ENCODE data around the gene PPM1J. TPM values are rescaled to one million over a fixed set of nuclear protein-coding genes. Genes with fewer than 3 reads are reported as not detected.
"Not testable (repeated sequence)": the region's sequence is repeated elsewhere in the genome, so short reads cannot be mapped to it uniquely, and the experiment has no call there.

The PPM1J gene
- total RNA-seq: 1.6 and 2.2 TPM in 2 replicates

DNA sequence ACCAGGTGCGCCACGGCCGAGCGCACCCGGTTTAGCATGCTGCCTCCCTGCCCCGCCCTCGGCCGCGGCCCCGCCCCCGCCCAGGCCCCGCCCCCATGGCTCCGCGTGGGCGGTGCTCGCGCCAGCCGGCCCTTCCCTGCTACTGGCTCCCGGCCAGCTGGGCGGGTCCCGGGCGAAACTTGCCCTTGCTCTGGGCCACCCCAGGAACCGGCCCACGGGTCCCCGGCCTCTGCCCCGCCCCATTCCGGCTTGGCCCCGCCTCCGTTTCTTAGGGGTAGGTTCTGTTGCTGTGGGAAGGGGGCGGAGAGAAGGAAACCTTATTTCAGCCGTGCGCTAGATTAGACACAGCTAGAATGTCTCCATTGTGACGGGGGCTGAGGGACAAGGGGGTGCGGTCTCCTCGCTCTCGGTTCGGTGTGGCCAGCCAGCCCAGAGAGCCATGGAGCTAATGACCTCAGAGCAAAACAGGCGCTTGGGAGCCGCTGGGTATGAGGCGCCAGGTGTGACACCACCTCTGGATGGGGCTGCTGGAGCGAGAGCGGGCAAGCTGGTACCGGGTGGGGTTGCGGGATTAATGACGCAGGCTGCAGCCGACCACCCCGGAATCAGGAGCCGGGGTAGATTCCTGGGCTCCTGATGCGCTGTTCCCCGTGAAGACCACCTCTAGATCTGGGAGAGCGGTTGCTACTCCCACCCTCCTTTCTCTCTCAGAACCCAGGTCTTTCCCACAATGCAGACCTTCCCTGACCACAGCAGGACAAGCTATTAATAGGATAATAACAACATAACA lies at the start of gene PPM1J:
Gene PPM1J (minus strand): TSS at position 69 of the 790 bp plus-strand sequence. CDS start 31 bp downstream, at position 38.
- DNase-seq (ENCODE audit: extremely low read depth, low read depth, low spot score): peak; percentile 45

- no peak for DNase-seq (ENCODE audit: extremely low read depth, low read depth, low spot score)
Observed at GRCh38 chr1:112762541-112763500, 47.7 kb upstream of the PPM1J start.

DNA sequence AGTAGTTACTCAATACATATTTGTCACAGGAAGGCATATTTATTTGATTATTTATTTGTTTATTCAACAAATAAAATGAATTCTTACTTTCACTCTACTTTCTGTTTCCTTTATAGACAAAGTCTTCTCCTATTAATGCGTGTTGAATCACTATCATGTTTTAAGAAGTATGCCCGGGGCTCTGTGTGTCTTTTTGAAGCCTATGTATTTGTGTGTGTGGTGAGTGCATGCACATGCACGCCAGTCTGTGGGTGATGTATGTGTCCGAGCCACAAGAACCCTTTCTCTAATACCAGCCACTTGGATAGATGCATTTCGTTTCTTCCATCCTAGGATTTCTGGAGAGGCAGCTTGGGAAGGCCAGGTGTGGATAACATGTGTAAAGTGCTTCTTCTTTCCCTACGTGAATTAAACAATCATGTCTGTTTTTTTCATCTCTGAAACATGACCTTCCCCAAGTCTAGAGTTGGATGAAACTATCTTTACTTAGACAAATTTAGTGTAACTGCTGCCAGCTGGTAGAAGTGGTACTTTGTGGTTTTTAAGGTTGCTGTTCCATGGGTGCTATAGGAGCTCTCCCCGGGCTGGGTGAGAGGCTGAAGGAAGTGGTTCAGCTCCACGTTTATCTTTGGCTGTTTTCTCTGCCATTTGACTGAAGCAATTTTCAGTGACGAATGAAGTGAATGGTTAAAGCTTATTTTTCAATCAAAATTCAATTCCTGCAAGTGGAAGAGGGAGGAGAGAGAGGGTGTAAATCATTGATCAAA lies 46.8 kb upstream of the PPM1J start:
- no peak for DNase-seq (ENCODE audit: extremely low read depth, low read depth, low spot score)

DNA sequence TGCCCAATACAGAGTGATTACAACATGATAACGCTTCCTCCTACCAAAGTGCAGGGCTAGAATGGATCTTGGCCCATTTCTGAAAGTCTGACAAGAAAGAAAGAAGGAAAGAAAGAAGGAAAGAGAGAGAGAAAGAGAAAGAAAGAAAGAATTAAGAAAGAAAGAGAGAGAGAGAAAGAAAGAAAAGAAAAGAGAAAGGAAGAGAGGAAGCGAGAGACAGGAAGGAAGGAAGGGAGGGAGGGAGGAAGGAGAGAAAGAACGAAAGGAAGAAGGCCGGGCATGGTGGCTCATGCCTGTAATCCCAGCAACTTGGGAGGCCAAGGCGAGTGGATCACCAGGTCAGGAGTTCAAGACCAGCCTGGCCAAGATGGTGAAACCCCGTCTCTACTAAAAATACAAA lies 44.1 kb upstream of the PPM1J start:
- no peak for DNase-seq (ENCODE audit: extremely low read depth, low read depth, low spot score)

DNA sequence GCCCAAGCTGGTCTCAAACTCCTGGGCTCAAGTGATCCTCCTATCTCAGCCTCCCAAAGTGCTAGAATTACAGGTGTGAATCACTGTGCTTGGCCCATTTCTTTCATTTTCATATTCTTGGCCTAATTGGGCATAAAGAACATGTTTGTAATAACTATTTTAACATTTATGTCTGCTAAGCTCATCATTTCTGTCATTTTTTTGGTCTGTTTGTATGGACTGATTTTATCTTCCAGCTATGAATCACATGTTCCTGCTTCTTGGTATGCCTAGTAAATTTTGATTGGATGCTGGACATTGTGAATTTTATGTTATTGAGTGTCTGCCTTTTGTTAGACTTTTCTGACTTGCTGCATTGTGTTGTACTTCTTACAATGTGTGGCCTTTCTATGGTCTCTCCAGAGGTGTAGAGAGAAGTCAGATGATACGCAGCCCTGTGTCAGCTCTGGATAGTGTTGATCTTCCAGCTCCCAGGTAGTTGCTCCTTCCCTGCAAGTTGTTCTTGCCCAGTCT lies 39.0 kb upstream of the PPM1J start:
- DNase-seq (ENCODE audit: extremely low read depth, low read depth, low spot score): no peak

- no peak for DNase-seq (ENCODE audit: extremely low read depth, low read depth, low spot score)
Observed at GRCh38 chr1:112748396-112748795, 33.3 kb upstream of the PPM1J start.

GRCh38 chr1:112744009-112744578 lies 29.0 kb upstream of the PPM1J start:
- DNase-seq (ENCODE audit: extremely low read depth, low read depth, low spot score): no peak

DNA sequence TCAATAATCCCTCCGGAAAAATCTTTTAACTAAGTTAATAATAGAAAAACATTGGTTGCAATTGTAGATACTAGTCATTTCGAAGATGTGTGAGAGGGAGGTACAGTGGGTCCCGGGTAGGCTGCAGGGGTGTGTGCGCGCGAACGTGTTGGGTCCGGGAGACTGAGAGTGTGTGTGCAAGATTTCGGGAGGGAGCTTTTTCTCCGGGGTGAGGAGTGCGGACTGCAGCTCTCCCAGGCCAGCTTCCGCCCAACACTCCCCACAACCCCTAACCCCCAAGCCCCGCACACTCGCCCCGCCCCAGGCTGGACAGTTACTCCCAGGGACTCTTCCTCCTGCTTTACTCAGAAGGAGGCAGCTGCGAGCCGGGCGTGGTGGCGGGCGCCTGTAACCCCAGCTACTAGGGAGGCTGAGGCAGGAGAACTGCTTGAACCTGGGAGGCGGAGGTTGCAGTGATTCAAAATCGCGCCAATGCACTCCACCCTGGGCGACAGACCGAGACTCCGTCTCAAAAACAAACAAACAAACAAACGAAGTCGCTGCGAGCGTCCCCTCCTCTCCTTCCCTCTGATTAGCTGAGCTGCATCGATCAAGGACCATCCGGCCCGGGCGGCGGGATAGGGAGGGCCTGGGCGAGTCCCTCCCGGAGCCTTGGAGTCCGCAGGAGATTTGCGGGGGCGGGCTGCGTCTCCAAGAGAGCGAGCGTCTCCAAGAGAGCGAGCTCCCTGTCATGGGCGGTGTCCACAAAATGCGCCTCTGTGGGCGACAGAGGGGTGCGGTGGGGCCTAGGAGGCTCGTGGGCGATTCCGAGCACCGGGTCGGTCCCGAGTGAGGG lies 28.3 kb upstream of the PPM1J start:
- no peak for DNase-seq (ENCODE audit: extremely low read depth, low read depth, low spot score)

DNA sequence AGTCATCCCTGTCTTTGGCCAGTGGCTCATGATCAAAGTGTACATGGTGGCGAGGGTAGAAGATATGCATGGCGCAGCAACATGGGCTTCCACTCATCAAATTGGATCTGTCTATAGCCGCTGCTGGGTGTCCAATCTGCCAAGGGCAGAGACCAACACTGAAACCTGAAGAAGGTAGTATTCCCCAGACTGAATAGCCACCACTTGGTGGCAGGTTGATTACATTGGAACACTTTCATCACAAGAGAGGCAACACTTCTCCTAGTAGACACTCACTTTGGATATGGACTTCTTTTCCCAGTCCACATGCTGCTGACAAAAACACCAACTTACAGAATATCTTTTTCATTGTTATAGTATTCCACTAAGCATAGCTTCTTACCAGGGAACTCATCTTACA lies 22.4 kb upstream of the PPM1J start:
- DNase-seq (ENCODE audit: extremely low read depth, low read depth, low spot score): no peak

GRCh38 chr1:112735752-112736151 lies 20.6 kb upstream of the PPM1J start:
- DNase-seq (ENCODE audit: extremely low read depth, low read depth, low spot score): no peak

DNA sequence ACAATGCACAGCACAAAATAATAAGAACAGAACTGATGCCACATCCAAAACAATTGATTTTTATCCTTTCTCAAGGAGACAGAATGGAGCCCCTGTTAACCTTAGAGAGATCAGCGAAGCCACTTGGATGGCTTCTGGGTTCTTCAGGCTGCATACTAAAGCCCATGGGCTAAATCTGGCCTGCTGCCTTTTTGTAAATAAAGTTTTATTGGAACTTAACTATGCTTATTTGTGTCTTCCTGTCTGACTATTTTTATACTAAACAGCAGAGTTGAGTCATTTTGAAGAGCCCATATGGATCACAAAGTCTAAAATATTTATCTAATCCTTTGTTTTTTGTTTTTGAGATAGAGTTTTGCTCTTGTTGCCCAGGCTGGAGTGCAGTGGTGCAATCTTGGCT lies 16.3 kb upstream of the PPM1J start:
- no peak for DNase-seq (ENCODE audit: extremely low read depth, low read depth, low spot score)

DNA sequence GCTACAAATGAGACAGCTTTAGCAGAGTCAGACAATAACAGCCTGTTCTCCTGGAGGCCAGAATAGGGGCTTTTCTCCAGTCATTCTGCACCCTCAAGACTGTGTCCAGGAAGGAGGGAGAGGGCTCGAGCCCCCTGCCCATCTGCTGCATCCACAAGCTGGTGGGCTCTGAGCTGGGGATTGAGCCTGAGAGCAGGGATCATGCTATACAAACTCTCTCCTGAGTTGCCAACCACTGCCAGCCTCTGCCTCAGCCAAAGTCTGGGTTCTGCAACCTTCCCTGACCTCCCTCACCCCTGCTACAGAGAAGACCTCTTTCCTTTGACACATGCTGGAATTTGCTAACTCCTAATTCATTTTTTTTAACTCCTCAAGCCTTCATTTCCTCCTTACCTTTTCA lies 14.8 kb upstream of the PPM1J start:
- no peak for DNase-seq (ENCODE audit: extremely low read depth, low read depth, low spot score)

- DNase-seq (ENCODE audit: extremely low read depth, low read depth, low spot score): not testable (repeated sequence)
Observed at GRCh38 chr1:112729011-112729410, 13.9 kb upstream of the PPM1J start.

DNA sequence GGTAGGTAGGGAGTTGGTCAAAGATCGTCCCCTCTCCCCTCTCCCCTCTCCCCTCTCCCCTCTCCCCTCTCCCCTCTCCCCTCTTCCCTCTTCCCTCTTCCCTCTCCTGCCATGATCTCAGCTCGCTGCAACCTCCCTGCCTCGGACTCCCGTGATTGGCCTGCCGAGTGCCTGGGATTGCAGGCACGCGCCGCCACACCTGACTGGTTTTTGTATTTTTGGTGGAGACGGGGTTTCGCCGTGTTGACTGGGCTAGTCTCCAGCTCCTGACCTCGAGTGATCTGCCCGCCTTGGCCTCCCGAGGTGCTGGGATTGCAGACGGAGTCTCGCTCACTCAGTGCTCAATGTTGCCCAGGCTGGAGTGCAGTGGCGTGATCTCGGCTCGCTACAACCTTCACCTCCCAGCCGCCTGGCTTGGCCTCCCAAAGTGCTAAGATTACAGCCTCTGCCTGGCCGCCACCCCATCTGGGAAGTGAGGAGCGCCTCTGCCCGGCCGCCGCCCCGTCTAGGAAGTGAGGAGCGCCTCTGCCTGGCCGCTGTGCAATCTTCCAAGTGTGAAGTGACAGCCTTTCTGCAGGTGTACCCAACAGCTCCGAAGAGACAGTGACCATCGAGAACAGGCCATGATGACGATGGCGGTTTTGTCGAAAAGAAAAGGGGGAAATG lies 13.3 kb upstream of the PPM1J start:
- not testable (repeated sequence) for DNase-seq (ENCODE audit: extremely low read depth, low read depth, low spot score)

DNA sequence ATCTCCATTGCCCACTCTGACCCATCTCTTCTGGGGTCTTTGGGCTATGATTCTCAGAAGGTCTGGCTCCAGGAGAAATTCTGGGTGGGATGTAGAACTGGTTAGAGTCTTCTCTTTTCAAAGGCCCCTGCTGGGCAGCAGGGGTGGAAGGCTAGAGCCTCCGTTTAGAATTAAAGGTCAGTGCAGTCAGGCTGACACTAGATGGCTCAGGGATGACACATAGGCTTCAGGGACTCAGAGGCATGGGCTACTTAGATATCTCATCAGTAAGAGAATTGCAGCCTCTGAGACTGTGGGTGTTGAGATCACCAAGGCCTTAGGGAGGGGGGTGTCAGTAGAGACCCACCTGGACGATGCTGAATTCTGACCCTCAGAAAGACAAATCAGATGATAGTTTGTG lies 12.6 kb upstream of the PPM1J start:
- DNase-seq (ENCODE audit: extremely low read depth, low read depth, low spot score): no peak

DNA sequence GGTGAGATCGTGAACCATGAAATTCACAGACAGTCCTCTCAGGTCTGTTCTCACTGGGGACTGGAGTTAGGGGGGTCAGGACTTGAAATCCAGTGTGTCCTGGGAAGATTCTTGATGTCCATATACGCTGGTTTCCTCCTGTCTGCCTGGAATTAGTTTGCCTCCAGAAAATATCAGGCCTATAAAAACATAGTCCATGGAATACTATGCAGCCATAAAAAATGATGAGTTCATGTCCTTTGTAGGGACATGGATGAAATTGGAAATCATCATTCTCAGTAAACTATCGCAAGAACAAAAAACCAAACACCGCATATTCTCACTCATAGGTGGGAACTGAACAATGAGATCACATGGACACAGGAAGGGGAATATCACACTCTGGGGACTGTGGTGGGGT lies 9.1 kb upstream of the PPM1J start:
- not testable (repeated sequence) for DNase-seq (ENCODE audit: extremely low read depth, low read depth, low spot score)

- no peak for DNase-seq (ENCODE audit: extremely low read depth, low read depth, low spot score)
Observed at GRCh38 chr1:112723511-112723839, 8.3 kb upstream of the PPM1J start.

- DNase-seq (ENCODE audit: extremely low read depth, low read depth, low spot score): no peak
Observed at GRCh38 chr1:112722601-112723510, 7.7 kb upstream of the PPM1J start.
